Mammary epithelial cell (primary cell): ENCODE results near the gene CXCL12.

Experiments
- CTCF ChIP-seq, 2 donors: IDR thresholded peaks in 1 of 2; conservative IDR thresholded peaks in 1 of 2; 2 replicates each; pipeline ENCODE4 v1.5.1; 2011 to 2012; ENCODE audit warnings: inconsistent platforms in 2 of 2, low read length in 2 of 2, mild to moderate bottlenecking in 2 of 2, control low read depth in 1 of 2, low read depth in 1 of 2; ENCODE audit not compliant: insufficient read depth in 1 of 2; ENCODE audit errors: extremely low read depth in 1 of 2
- EZH2 ChIP-seq: IDR thresholded peaks from 2 replicates; pipeline ENCODE4 v1.6.1; 2012; ENCODE audit warnings: low read length, inconsistent platforms, borderline replicate concordance

DNA sequence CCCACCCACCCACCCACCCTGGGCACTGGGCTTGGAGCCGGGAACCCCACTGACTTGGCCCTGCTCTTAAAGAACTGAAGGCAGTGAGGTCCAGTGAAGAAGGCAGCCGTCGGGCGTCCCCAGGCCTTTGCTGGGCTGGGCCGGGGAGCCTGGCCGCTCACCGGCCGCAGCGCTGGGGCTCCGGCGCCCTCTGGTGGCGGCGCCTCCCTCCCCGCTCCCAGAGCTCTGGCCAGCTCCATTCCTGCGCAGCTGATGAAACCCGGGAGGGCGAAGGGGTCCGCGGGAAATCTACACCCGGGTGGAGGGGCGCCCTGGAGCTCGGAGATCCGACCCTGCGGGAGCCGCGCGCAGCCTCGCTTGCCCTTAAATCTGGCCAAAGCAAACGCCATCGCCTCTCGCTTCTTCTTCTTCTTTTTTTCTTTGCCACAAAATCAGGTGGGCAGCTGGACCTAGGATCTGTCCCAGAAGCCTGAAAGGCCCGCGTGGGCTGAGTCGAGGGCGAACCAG is 1.7 kb upstream of the CXCL12 start:
- peak; percentile 24 to 72 for TF ChIP-seq CTCF (conservative IDR thresholded peaks at IDR 0.05 in 1 of 2, IDR thresholded peaks at IDR 0.05 in 1 of 2; ENCODE audit: extremely low read depth in 1 of 2, insufficient read depth in 1 of 2, low read depth in 1 of 2, low read length in 2 of 2)
- no peak for TF ChIP-seq EZH2
